ENCODE measurements around the gene CCDC117.
A peak's percentile ranks its signal among the peaks of the same experiment; 100 is the strongest.
"Not testable (repeated sequence)": the region's sequence is repeated elsewhere in the genome, so short reads cannot be mapped to it uniquely, and the experiment has no call there.

Gene CCDC117

GRCh38 chr22:28817919-28818859 is 45.7 kb downstream of the CCDC117 start:
- Mint-ChIP-seq H3K9me3 (no peaks in the 10 kb centered on the region), H3K27ac (peak overlapping the region; percentile 83), H3K4me1 (peaks cover 90% of the 10 kb centered on the region), H3K27me3 (no peaks in the 10 kb centered on the region), H3K36me3 (peaks cover 52% of the 10 kb centered on the region), H3K4me3 (peak overlapping the region; percentile 37)
- CTCF ChIA-PET = interaction anchor here (0.8 to 2.2 kb wide), 6 partner anchors 11 to 28 kb away, joined by 3 to 7 read pairs (median 5); partner anchors contain the start of gene XBP1
- peak; percentile 49 for DNase-seq

DNA sequence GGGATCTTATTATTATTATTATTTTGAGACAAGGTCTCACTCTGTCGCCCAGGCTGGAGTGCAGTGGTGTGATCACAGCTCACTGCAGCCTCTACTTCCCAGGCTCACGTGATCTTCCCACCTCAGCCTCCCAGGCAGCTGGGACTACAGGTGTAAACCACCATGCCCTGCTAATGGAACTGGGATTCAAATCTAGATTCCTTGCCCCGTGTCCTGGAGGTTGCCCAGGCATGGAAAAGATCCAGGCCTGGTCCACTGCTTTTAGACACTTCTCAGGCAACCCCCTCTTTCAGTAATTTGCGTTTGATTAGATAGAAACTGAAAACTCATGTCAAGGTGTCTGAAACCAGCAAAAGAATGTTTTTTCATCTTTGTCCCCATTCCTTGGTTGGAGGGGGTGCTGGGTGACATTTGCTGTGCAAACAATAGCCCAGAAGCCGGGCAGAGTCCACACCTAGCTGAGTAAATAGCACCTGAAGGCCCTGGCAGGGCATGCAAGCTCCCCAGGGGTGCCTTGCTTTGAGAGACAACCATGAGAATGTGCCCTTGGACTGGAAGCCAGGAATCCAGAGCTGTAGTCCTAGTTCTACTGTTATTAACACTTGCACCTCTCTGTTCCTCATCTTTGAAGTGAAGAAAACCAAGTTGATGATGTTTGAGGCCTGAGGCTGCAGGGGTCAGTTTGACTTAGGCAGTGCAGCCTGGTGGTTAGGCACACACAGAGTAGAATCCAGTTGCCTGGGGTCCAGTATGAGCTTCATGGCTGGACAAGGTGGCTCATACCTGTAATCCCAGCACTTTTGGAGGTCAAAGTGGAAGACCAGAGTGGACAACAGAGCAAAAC is 47.0 kb downstream of the CCDC117 start:
- Mint-ChIP-seq H3K27me3 (no peaks in the 10 kb centered on the region), H3K9me3 (no peaks in the 10 kb centered on the region), H3K4me1 (peaks cover 87% of the 10 kb centered on the region), H3K27ac (peak overlapping the region; percentile 83), H3K36me3 (peaks cover 39% of the 10 kb centered on the region), H3K4me3 (peak overlapping the region; percentile 40)
- no peak for DNase-seq
- CTCF ChIA-PET = interaction anchor here (0.5 to 2.2 kb wide), 10 partner anchors 9 to 1019 kb away, joined by 3 to 7 read pairs (median 4); partner anchors contain the start of gene XBP1

GRCh38 chr22:28820885-28821284 is 48.4 kb downstream of the CCDC117 start:
- DNase-seq = no peak
- CTCF ChIA-PET = interaction anchor here (0.6 kb wide), 1 partner anchor 435 kb away, joined by 5 read pairs; no protein-coding TSS in a partner anchor
- peak overlapping the region; percentile 100 for H3K27ac Mint-ChIP-seq
- no peaks in the 10 kb centered on the region for H3K9me3 Mint-ChIP-seq
- H3K4me3 Mint-ChIP-seq = no peak overlapping the region
- peaks cover 31% of the 10 kb centered on the region for H3K36me3 Mint-ChIP-seq
- no peaks in the 10 kb centered on the region for H3K27me3 Mint-ChIP-seq
- peaks cover 81% of the 10 kb centered on the region for H3K4me1 Mint-ChIP-seq

DNA sequence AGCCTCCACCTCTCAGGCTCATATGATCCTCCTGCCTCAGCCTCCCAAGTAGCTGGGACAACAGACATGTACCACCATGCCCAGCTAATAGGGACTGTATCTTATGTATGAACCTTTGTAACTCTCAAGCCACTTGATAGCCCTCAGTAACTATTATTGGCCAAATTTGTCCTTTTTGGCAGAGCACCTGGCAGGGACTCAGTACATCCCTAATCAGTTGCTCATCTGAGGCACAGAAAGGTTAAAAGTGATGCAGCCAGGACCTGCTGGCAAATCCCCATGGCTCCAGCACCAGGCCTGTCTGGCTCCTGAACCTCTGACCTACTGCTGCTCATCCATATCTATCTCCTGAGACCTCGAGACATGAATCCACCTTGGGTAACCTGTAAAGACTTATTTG is 49.0 kb downstream of the CCDC117 start:
- Mint-ChIP-seq H3K4me1 (peaks cover 84% of the 10 kb centered on the region), H3K4me3 (no peak overlapping the region), H3K9me3 (no peaks in the 10 kb centered on the region), H3K27me3 (no peaks in the 10 kb centered on the region), H3K36me3 (peaks cover 34% of the 10 kb centered on the region), H3K27ac (peak overlapping the region; percentile 100)
- CTCF ChIA-PET = interaction anchor here (1.7 kb wide), 1 partner anchor 13 kb away, joined by 3 read pairs; no protein-coding TSS in a partner anchor
- no peak for DNase-seq

GRCh38 chr22:28822930-28823551 is 50.5 kb downstream of the CCDC117 start:
- CTCF ChIA-PET = interaction anchor here (1.3 to 1.9 kb wide), 3 partner anchors 15 to 32 kb away, joined by 3 to 6 read pairs (median 3); no protein-coding TSS in a partner anchor
- Mint-ChIP-seq H3K27ac (peak overlapping the region; percentile 100), H3K27me3 (no peaks in the 10 kb centered on the region), H3K4me3 (peak overlapping the region; percentile 22), H3K9me3 (peaks cover 2% of the 10 kb centered on the region), H3K4me1 (peaks cover 85% of the 10 kb centered on the region), H3K36me3 (peaks cover 42% of the 10 kb centered on the region)
- peak; percentile 72 for DNase-seq

GRCh38 chr22:28824455-28824854 is 52.0 kb downstream of the CCDC117 start:
- not testable (repeated sequence) for DNase-seq, H3K9me3 Mint-ChIP-seq, H3K27me3 Mint-ChIP-seq, H3K4me3 Mint-ChIP-seq
- H3K4me1 Mint-ChIP-seq = peaks cover 82% of the 10 kb centered on the region
- CTCF ChIA-PET = interaction anchor here (1.2 kb wide), 1 partner anchor 225 kb away, joined by 4 read pairs; no protein-coding TSS in a partner anchor
- H3K36me3 Mint-ChIP-seq = peaks cover 36% of the 10 kb centered on the region
- peak overlapping the region; percentile 79 for H3K27ac Mint-ChIP-seq

DNA sequence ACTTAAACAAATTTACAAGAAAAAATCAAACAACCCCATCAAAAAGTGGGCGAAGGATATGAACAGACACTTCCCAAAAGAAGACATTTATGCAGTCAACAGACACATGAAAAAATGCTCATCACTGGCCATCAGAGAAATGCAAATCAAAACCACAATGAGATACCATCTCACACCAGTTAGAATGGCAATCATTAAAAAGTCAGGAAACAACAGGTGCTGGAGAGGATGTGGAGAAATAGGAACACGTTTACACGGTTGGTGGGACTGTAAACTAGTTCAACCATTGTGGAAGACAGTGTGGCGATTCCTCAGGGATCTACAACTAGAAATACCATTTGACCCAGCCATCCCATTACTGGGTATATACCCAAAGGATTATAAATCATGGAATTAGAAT is 53.9 kb downstream of the CCDC117 start:
- Mint-ChIP-seq H3K36me3 (peaks cover 38% of the 10 kb centered on the region), H3K4me1 (peaks cover 72% of the 10 kb centered on the region)
- H3K4me3 Mint-ChIP-seq, CTCF ChIA-PET, H3K27me3 Mint-ChIP-seq, H3K9me3 Mint-ChIP-seq, H3K27ac Mint-ChIP-seq, DNase-seq: not testable (repeated sequence)

- peaks cover 67% of the 10 kb centered on the region for H3K4me1 Mint-ChIP-seq
- no peaks in the 10 kb centered on the region for H3K27me3 Mint-ChIP-seq
- H3K9me3 Mint-ChIP-seq = peaks cover 2% of the 10 kb centered on the region
- H3K27ac Mint-ChIP-seq = no peak overlapping the region
- CTCF ChIA-PET = interaction anchor here (3.3 to 6.1 kb wide), 3 partner anchors 32 to 226 kb away, joined by 16 to 59 read pairs (median 35); no protein-coding TSS in a partner anchor
- DNase-seq = no peak
- no peak overlapping the region for H3K4me3 Mint-ChIP-seq
- H3K36me3 Mint-ChIP-seq = peaks cover 33% of the 10 kb centered on the region
These were observed 54.4 kb downstream of the CCDC117 start for GRCh38 chr22:28826921-28827320.

- peak; percentile 85 for DNase-seq
- Mint-ChIP-seq H3K27ac (no peak overlapping the region), H3K9me3 (peaks cover 2% of the 10 kb centered on the region), H3K4me1 (peaks cover 47% of the 10 kb centered on the region), H3K36me3 (peaks cover 34% of the 10 kb centered on the region), H3K27me3 (peaks cover 3% of the 10 kb centered on the region), H3K4me3 (no peak overlapping the region)
- CTCF ChIA-PET = interaction anchor here (0.7 to 6.1 kb wide), 16 partner anchors 10 to 234 kb away, joined by 3 to 59 read pairs (median 9); partner anchors contain the start of gene XBP1
These were observed 57.1 kb downstream of the CCDC117 start for GRCh38 chr22:28829358-28830181.

DNA sequence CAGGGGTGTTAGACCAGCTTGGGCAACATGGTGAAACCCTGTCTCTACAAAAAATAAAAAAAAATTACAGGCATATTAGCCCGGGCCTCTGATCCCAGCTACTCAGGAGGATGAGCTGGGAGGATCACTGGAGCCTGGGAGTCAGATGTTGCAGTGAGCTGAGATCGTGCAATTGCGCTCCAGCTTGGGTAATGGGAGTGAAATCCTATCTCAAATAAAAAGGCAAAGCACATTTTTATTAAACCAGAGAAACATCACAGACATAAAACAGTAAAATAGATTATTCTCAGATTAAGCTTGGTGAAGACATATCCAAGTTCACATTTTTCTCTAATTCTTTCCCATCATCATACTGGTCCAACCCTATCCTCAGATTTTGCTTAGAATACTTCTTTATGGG is 57.9 kb downstream of the CCDC117 start:
- peaks cover 42% of the 10 kb centered on the region for H3K4me1 Mint-ChIP-seq
- CTCF ChIA-PET = interaction anchor here (0.7 to 6.1 kb wide), 11 partner anchors 12 to 230 kb away, joined by 3 to 59 read pairs (median 16); partner anchors contain the start of gene XBP1
- H3K27ac Mint-ChIP-seq = no peak overlapping the region
- no peak overlapping the region for H3K4me3 Mint-ChIP-seq
- peaks cover 3% of the 10 kb centered on the region for H3K27me3 Mint-ChIP-seq
- H3K9me3 Mint-ChIP-seq = peaks cover 2% of the 10 kb centered on the region
- no peak for DNase-seq
- peaks cover 30% of the 10 kb centered on the region for H3K36me3 Mint-ChIP-seq

GRCh38 chr22:28831140-28832072 is 58.9 kb downstream of the CCDC117 start:
- peaks cover 2% of the 10 kb centered on the region for H3K9me3 Mint-ChIP-seq
- no peak overlapping the region for H3K27ac Mint-ChIP-seq
- H3K4me1 Mint-ChIP-seq = peaks cover 35% of the 10 kb centered on the region
- CTCF ChIA-PET = interaction anchor here (0.7 to 6.1 kb wide), 9 partner anchors 13 to 843 kb away, joined by 3 to 59 read pairs (median 15); no protein-coding TSS in a partner anchor
- no peak overlapping the region for H3K4me3 Mint-ChIP-seq
- H3K27me3 Mint-ChIP-seq = peaks cover 3% of the 10 kb centered on the region
- DNase-seq = no peak
- peaks cover 25% of the 10 kb centered on the region for H3K36me3 Mint-ChIP-seq

DNA sequence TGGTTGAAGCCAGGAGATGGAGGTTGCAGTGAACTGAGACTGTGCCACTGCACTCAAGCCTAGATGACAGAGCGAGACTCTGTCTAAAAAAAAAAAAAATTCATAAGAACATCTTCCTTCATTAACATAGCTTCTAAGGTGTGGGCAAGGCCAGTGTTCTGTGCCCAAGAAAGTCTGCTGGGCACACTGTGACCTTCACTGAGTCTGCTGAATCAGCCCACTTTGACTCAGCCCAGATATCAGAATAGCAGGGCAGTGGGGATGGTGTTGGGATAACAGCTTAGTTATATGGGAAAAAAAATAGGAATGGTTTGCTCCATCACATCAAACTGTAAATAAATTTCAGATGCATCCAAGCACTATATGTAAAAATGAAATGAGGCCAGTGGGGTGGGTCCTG is 60.2 kb downstream of the CCDC117 start:
- H3K36me3 Mint-ChIP-seq = peaks cover 15% of the 10 kb centered on the region
- H3K27me3 Mint-ChIP-seq = peaks cover 3% of the 10 kb centered on the region
- H3K9me3 Mint-ChIP-seq = peaks cover 2% of the 10 kb centered on the region
- no peak overlapping the region for H3K27ac Mint-ChIP-seq
- H3K4me3 Mint-ChIP-seq = no peak overlapping the region
- CTCF ChIA-PET = interaction anchor here (1.0 to 6.1 kb wide), 4 partner anchors 43 to 845 kb away, joined by 3 to 59 read pairs (median 11); no protein-coding TSS in a partner anchor
- peaks cover 24% of the 10 kb centered on the region for H3K4me1 Mint-ChIP-seq
- no peak for DNase-seq
